HG03354 (cell line): ENCODE results near the gene CAPZB.

ENCODE experiments used
- ATAC-seq: cut with Tn5 transposase; IDR thresholded peaks from one replicate; pipeline ENCODE4 v1.9.1; 2021; ENCODE audit warnings: mild to moderate bottlenecking; ENCODE audit not compliant: unreplicated experiment, poor library complexity, severe bottlenecking

CAPZB gene

DNA sequence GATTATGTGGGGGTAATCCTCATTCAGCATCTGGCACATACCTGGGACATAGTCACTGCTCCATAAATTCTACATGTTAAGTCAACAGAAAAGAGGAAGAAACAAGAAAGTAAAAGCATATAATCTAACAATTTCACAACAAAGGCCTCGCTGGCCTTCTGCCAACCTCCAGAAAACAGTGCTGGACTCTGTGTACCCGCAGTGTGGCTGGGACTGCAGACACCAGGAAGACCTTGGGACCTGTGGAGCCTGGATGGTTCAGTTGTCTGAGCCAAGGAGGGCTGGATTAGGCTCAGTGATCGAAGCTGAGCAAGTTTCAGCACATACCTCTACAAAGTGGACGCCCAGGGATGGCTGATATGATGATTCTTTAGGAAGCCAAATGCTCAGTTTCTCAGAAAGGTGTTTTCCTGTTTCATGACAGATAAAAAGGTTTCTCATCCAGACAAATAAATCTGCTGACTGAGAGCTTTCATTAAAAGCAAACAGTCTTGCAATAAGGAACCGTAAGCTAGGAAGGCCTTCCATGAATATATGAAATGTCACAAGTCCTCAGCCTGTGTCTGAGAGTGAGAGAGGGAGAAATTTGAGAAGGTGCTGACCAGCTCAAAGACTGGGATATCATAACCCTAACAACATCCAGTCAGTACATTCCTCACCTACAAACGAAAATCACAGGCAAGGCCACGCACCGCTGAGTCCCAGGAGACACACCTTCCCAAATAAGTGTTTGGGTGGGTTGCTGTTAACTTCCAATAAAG is 48.4 kb downstream of the CAPZB start:
- no peak for ATAC-seq

DNA sequence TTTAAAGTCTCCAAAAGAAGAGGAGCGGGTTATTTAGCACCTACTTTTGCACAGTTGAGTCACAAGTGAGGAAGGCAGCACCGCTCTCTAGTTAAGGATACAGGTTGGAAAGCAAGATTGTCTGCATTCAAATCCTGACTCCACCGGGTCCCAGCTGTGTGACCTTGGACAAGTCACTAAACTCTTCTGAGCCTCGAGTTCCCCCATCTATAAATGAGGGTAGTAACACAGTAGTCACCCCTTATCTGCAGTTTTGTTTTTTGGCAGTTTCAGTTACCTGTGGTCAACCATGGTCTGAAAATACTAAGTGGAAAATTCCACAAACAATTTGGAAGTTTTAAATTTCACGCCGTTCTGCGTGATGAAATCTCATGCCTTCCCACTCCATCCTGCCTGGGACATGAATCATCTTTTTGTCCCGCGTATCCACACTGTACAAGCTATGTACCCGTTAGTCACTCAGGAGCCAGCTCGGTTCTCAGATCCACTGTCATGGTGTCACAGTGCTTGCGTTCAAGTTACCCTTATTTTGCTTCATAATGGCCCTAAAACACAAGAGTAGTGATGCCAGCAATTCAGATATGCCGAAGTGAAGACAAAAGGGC is 49.4 kb downstream of the CAPZB start:
- ATAC-seq = no peak

DNA sequence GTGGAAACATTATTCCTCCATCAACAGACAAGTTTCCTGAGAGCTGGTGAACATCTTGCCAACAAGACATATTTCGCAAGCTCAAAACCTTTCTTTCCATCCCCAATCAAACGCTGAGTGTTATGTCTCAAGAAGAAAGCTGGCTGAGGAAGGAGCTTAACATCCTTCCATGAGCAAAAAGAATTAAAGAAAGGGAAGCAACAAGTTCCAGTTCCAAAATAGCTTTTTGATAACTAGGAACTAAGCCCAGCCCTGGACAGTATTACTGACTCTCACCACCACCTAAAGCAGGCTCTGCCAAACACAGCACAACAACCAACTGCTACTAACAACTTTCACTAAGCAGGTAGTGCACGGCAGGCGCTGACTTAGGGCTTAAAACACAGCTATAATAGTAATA is 50.2 kb downstream of the CAPZB start:
- no peak for ATAC-seq

DNA sequence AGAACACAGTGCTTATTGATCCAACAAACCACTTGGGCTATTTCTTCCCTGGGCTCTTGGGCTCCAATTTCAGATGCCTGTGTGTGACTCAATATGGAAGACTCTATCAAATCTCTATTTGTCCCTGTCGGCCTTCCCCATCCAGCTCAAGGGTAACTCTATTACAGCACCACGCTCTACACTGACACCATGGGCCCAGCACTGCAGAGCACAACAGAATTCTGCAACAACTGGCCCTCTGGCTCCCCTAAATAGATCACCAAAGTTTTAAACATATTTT is 51.7 kb downstream of the CAPZB start:
- no peak for ATAC-seq

DNA sequence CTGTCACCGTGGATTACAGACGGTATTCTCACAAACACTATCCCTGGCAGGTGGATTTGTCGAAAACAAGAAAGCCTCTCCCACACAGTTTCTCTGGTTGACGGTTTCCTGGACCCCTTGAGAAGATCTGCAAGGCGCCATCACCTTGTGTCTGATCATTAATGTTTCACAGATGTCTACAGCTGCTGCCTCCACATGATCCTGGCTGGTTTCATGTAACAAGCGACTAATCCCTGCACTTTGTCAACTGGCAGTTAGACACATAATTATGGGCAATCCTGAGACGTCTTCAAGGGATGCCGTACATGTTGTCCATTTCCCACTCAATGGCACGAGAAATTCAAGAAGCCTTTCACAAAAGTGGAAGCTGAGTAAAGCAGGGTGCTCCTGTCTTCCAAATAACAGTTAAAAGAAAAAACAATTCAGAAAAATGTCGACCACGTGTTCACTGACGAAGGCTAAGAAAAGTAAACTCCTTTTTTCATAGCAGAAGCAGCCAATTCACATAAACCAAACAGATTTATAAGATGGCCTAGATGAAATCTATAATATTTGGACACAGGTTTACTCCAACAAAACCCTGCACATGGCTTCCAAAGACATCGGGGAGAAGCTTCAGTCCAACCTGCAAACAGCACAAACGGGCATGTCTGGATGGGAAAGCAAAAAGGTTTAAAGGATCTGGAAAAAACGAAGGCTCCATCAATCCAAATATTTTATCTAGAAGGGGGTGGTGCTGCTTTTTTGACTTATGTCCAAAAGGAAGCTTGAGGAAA is 52.2 kb downstream of the CAPZB start:
- ATAC-seq = no peak

DNA sequence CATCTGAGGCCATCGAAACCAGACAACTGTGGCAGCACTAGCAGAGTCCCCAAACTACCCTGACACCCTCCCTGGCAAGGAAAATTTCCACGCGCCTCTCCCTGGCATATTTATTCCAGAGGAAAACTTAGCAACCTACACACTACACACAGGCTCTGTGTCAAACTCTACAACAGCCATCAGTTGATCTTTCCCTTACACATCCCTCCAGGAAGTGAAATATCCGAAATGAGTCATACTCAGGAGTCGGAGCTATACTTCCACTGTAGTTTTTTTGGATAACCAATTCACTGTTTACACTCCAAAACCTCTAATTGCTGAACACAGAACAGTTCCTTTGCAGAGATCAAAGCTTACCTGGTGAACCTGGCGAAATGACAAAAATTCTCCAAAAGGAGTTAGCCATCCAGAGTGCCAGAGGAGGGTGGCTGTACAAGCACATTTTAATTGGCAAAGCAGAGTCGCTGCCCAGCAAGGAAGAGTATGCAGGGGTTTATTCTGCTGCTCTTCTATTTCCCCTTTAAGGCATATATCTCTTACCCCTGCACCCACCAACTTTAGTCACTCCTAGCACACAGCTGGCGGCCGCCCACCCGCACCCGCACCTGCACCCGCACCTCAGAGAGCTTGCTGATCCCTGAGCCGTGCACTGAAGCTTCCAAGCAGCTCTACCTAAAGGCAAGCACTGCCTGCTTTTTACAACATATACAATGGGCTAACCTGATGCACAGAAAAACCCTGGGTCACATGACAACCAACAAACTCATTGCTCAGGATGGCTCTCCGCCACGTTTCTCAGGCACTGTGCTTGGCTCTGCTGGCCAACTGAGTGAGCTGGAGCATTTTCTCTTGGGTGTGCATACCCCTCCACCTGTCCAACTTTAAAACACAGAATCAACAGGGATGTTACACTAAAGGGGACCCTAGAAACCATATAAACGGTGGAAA is 54.9 kb downstream of the CAPZB start:
- no peak for ATAC-seq

DNA sequence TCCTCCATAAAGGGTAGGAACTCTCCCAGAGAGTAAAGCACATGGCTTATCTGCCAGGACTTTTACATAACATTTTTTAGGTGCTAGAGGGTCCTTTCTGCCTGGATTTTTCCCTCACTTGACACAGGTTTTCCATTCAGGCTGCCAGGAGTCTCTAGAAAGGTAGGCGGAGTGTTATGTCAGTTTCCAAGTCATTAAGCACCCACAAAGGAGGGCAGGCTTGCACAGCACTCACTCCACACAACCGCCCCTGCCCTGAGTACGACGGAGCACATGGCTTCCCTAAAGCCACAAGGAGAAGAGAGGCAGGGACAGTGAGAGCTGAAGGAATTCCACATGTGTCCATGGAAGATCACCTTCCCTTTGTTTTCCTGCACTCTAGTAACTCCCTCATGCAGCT is 55.7 kb downstream of the CAPZB start:
- ATAC-seq = no peak

DNA sequence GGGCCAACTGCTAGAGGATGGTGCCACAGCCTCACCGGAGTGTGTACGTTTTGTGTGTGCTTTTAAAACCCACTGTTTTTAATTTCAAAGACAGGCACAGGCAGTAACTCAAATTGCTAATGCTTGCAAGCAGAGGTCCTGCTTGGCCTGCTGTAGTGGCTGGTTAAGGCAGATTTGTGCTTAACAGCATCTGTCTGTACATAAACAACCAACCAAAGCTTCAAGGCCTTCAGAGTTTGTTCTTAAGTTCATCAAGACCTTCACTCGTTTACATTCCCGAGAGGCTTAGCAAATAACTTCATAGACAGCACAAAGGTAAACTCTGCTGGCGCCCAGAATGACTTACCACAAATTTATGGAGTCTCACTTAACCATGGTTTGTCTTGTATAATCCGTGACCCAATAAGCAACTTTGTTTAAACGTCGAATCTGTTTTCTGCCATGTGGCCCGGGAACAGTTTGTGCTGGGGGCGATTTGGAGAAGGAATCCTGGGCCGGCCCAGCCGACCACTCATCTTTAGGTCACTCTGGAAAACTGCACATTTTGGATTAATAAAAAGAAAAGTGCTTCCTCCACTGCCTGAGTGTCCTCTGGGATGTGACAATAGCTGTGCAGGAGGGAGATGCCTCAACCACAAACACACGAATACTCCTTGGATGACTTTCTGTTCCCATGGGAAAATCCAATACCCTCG is 58.1 kb downstream of the CAPZB start:
- no peak for ATAC-seq

DNA sequence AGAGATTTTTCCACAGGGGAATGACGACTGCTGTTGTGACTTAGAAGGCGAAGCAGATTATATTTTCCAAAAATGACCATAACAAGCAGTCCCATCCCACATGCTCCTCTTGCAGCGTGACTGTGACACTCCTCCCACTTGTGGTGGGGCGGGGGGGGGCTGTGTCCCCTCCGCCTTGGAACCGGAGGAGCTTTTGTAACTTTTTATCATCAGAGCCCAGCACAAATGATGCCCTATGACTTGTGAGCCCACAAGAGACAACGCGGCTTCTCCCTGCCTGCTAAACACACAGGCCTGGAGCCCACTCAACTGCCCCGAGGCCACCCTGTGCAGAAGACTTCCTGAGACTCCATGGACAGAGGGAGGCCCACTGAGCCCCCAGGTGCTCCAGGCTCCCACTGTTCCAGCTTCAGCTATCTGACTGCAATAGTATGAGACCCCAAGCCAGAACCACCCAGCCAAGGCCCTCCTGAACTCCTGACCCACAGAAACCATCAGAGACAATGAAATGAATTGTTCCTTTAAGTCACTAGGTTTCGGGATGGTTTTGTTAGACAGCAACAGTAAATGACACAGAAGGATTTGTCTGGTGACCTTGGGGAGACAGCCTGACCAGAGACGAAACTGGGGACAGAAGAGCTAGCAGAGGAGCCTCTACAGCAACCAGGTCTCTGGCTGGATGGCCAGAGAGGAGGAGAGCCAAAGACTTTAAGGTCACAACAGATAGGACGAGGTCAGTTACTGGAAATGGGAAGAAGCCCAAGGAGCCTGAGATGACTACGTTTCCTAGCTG is 58.8 kb downstream of the CAPZB start:
- no peak for ATAC-seq

DNA sequence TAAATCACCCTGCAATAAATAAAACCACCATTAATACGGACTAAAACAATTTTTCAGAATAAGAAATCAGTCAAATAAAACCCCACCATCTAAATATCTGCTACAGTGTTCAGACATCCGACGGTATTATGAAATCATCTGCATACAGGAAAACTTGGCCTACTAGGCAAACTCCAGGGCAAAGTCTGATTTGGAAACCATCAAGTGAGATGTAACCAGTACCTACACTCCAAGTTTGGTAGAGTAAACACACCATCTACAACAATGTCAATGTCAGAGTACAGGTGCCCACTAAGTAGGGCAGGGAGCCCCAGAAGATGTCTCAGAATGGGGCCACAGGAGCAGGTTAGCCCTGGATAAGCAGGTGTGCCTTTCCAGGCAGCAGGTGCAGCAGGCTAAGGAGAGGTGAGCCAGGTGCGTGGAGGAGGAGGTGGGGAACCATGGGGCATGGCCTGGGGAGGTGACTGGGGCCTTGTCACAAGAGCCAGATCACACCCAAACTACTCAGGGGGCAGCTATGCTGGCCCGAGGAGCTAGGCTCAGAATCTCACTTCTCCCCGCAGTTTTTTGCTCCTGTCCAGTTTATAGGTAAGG is 59.6 kb downstream of the CAPZB start:
- no peak for ATAC-seq

DNA sequence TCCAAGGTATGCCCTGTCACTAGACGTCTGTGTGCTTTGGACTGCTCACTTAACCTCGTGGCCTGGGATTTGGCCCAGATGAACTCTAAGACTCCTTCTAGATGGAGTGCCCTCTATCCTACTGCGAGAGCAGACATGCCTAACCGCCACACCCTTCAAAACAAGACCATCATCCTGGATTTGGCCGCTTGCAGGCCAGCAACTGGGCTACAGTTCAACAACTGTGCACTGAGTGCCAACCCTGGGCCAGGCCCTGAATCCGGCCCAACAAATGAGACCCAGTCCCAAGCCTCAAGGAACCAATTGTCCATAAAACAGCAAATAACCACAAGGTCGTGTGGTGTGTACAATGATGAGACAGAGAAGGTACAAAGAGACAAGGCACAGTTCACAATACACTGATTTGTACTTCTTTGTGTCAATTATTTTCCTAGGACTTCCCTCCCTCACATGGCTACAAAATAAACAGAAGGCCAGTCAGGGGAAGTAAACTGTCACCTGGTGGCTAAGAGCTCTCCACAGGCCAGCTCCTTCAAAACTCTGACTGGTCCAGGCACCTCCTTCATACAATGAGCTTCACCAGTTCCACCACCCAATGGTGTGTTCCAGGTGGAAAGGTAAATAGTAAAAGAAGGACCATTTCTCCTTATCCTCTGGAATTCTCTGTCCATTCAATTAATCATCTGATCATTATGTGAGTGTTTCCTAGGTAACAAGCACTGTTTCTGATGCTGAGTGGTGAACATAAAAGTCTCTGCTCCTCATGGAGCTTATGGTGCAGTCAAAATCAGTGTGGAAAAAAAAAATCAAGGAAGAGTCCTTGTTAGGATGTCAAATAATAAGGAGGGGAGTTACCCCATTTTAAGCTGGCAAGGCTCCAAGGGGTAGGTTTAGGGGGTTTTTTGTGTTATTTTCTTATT is 60.4 kb downstream of the CAPZB start:
- no peak for ATAC-seq

DNA sequence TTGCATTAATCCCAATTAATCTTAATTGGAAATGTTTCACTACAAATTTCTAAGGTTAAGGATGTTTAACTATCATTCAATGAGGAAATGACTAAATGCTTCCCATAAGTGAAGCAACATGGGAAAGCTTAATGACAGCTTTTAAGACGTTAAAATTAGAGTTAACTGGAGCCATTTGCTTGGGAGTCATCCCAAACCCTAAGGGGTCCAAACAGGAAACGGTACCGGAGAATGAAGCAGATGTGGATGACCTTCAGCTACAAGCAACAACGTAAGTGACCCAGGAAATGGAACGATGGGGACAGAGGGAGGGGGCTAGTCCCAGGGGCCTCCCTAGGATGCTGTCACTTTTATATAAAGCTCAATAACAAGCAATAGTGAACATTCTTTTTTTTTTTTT is 62.2 kb downstream of the CAPZB start:
- no peak for ATAC-seq

DNA sequence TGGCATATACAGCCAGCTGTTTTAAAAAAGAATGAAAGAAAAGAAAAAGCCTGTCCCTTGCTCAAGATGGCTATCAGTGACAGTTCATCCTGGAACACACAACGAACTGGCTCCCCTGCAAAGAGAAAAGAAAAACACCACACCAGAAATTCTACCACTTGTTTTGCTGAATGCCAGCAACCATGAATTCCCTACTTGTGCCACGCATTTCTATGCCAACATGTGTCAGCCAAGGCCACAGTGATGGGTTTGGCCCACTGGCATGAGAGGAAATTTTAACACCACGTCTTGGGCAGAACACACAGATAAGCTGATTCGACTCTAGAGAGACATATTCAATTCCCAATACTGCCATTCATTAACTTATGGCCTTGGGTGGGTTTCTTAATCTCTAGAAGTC is 64.0 kb downstream of the CAPZB start:
- no peak for ATAC-seq

DNA sequence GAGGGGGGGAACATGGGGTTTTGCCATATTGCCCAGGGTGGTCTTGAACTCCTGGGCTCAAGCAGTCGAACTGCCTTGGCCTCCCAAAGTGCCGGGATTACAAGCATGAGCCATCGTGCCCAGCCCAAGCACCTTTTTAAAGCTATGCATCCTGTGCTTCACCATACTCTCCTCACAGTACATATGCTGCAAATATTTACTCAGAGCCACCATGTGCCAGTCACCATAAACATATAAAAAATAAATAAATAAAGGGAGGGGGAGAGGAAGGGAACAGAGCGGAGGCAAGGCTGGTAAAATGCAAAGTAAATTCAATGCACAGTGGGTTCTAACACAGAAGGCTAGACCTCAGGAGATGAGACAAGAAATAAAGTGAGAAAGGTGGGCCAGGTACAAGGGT is 64.7 kb downstream of the CAPZB start:
- ATAC-seq = no peak

DNA sequence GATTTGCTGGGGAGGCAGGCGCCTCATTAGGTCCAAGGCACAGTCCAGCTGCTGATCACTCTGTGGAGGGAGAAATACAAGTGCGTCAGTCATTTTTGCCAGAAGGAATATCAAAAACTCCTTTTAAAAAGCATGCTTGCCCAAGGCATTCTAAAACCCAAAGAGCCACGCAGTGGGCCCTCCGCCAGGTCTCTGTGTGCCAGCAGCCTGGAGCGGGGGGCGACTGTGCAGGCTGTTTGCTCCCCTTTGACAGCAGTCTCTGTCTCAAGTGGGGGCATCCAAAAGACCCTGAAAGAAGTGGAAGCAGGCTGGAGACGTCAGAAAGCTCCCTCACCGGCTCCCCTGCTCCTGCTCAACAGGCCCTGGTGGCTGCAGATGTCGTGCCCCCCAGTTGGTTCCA is 65.6 kb downstream of the CAPZB start:
- no peak for ATAC-seq

DNA sequence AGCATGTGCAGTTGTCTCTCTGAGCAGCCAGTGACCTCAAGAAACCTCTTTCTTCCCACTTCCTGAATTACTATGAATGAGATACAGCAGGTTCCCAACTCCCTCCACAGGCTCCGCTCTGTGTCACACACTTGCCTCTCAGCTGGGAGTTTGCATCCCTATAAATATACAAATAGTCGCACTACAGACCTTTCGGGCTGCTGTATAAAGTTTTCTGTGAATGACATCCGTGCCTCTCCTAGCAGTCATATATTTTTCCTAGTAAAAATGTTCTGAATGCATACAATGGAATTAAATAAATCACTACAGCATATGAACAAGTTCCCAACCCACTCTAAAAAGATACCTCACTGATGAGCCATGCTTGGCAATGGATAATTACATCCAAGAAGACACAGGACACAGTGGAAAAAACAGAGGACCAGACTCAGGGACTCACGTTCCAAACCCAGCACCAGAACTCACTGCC is 66.8 kb downstream of the CAPZB start:
- ATAC-seq = no peak

DNA sequence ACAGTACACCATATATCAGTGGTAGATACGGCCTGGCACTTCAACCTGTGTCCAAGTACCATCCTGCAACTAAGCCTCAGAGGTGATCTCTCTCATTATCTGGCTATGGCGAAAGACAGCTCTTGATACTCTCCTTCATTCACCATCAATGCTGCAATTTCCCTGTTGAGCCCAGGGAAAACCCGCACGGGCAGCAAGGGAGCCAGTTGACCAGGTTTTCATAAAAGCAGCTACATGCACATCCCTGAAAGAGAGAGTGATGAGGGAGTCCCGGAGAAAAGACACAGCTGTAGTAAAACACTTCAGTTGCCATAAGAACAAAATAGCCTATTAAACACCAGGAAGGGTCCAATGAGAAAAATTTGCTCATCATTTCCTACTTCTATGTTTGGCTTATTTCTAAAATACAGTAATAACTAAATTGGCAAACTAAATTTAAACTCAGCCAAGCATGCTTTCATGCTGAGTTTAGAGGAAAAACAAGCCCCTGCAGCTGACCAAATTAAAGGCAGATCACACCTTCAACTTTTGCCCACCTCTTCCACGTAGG is 68.3 kb downstream of the CAPZB start:
- ATAC-seq = no peak
